ENCODE results near the gene FNDC8. TPM values are rescaled to one million over a fixed set of nuclear protein-coding genes. Genes with fewer than 3 reads are reported as not detected.

Gene FNDC8
- not detected in 2 replicates for total RNA-seq (2014; rRNA removed)
- not detected for Bru-seq, nascent RNA
- BruChase-seq, experiment 1, labeled RNA remaining after a 6-hour chase: not detected
- not detected for BruChase-seq, experiment 2, labeled RNA remaining after a 2-hour chase
- long read RNA-seq: 0 reads

- peaks cover 13% of the 10 kb centered on the region for H3K4me1 ChIP-seq (ENCODE audit: insufficient read depth, low read length)
- H3K36me3 ChIP-seq (ENCODE audit: low read depth, low read length): no peaks in the 10 kb centered on the region
- ChIA-PET CTCF (interaction anchor here (0.5 kb wide), 1 partner anchor 128 kb away, joined by 3 read pairs; no protein-coding TSS in a partner anchor), POLR2A (ENCODE audit: unreplicated experiment) (no interaction called here)
- no peak within 1 kb of the TSS for H3K4me3 ChIP-seq (ENCODE audit: low read length)
- no TSS peak for BruUV-seq (replicated peaks)
- H3K4me2 ChIP-seq (ENCODE audit: low read length): no peak within 1 kb of the TSS
- H3K9me2 ChIP-seq (replicated peaks; ENCODE audit: low read length): no peaks in the 10 kb centered on the region
- ATAC-seq: no peak
- H2AFZ ChIP-seq (ENCODE audit: low read length): no peak within 1 kb of the TSS
- H3F3A ChIP-seq (ENCODE audit: low read length, unreplicated experiment): no peaks in the 10 kb centered on the region
- no peaks in the 10 kb centered on the region for H4K20me1 ChIP-seq (ENCODE audit: low read length)
- no peak within 1 kb of the TSS for H3K9ac ChIP-seq (ENCODE audit: low read length)
- no peaks in the 10 kb centered on the region for H3K9me3 ChIP-seq (ENCODE audit: low read length)
- no peak for DNase-seq
- TF ChIP-seq CTCF (conservative IDR thresholded peaks at IDR 0.05; ENCODE audit: low read depth, low read length) (no peak), EZH2phosphoT487 (IDR thresholded peaks at IDR 0.05; ENCODE audit: borderline replicate concordance, low read length) (no peak), EZH2 (IDR thresholded peaks at IDR 0.05; ENCODE audit: low read length, unreplicated experiment) (no peak)
- H3K27me3 ChIP-seq (ENCODE audit: low read length): no peaks in the 10 kb centered on the region
- intact Hi-C loops (cut with micrococcal nuclease): no loop called here
- peaks cover 28% of the 10 kb centered on the region for H3K79me2 ChIP-seq (ENCODE audit: low read length)
- H3K27ac ChIP-seq (ENCODE audit: low read length): no peak within 1 kb of the TSS
Measured at GRCh38 chr17:35121315-35121714, at the start of gene FNDC8. Gene FNDC8, plus strand, starts transcription at chr17:35121615. Its CDS starts 79 bp downstream, at chr17:35121694.

- no peak for DNase-seq
- peaks cover 17% of the 10 kb centered on the region for H3K36me3 ChIP-seq (ENCODE audit: low read depth, low read length)
- H3K27ac ChIP-seq (ENCODE audit: low read length): peak overlapping the region; percentile 77
- no peak for TF ChIP-seq EZH2 (IDR thresholded peaks at IDR 0.05; ENCODE audit: low read length, unreplicated experiment)
- TF ChIP-seq CTCF (conservative IDR thresholded peaks at IDR 0.05; ENCODE audit: low read depth, low read length): no peak
- TF ChIP-seq EZH2phosphoT487 (IDR thresholded peaks at IDR 0.05; ENCODE audit: borderline replicate concordance, low read length): no peak
- H4K20me1 ChIP-seq (ENCODE audit: low read length): no peaks in the 10 kb centered on the region
- H3K4me2 ChIP-seq (ENCODE audit: low read length): no peak overlapping the region
- no peak for ATAC-seq
- H3K4me3 ChIP-seq (ENCODE audit: low read length): no peak overlapping the region
- H3K9me2 ChIP-seq (replicated peaks; ENCODE audit: low read length): no peaks in the 10 kb centered on the region
- H3K9me3 ChIP-seq (ENCODE audit: low read length): no peaks in the 10 kb centered on the region
- H3K79me2 ChIP-seq (ENCODE audit: low read length): peaks cover 98% of the 10 kb centered on the region
- no peaks in the 10 kb centered on the region for H3F3A ChIP-seq (ENCODE audit: low read length, unreplicated experiment)
- BruUV-seq (replicated peaks): no TSS peak
- H2AFZ ChIP-seq (ENCODE audit: low read length): no peak overlapping the region
- ChIA-PET POLR2A (ENCODE audit: unreplicated experiment) (no interaction called here), CTCF (no interaction called here)
- no peaks in the 10 kb centered on the region for H3K27me3 ChIP-seq (ENCODE audit: low read length)
- intact Hi-C loops (cut with micrococcal nuclease): no loop called here
- H3K9ac ChIP-seq (ENCODE audit: low read length): 0 out of 2 replicates have a peak overlapping the region, but pooled peaks have one; percentile 4
- peaks cover 35% of the 10 kb centered on the region for H3K4me1 ChIP-seq (ENCODE audit: insufficient read depth, low read length)
Measured at GRCh38 chr17:35073183-35073790, 48.1 kb upstream of the FNDC8 start.

- H2AFZ ChIP-seq (ENCODE audit: low read length): no peak overlapping the region
- H3K79me2 ChIP-seq (ENCODE audit: low read length): peaks cover 98% of the 10 kb centered on the region
- no peak overlapping the region for H3K4me3 ChIP-seq (ENCODE audit: low read length)
- H3K4me1 ChIP-seq (ENCODE audit: insufficient read depth, low read length): peaks cover 43% of the 10 kb centered on the region
- POLR2A ChIA-PET (ENCODE audit: unreplicated experiment): no interaction called here
- peak overlapping the region; percentile 77 for H3K27ac ChIP-seq (ENCODE audit: low read length)
- ATAC-seq (no peak), DNase-seq (peak; percentile 41)
- TF ChIP-seq EZH2 (IDR thresholded peaks at IDR 0.05; ENCODE audit: low read length, unreplicated experiment) (no peak), EZH2phosphoT487 (IDR thresholded peaks at IDR 0.05; ENCODE audit: borderline replicate concordance, low read length) (no peak), CTCF (conservative IDR thresholded peaks at IDR 0.05; ENCODE audit: low read depth, low read length) (no peak)
- no peaks in the 10 kb centered on the region for H3K9me3 ChIP-seq (ENCODE audit: low read length)
- no peaks in the 10 kb centered on the region for H3K9me2 ChIP-seq (replicated peaks; ENCODE audit: low read length)
- peak overlapping the region; percentile 26; the same call in 1 of the 2 replicates for H3K4me2 ChIP-seq (ENCODE audit: low read length)
- 0 out of 2 replicates have a peak overlapping the region, but pooled peaks have one; percentile 4 for H3K9ac ChIP-seq (ENCODE audit: low read length)
- BruUV-seq (replicated peaks): no TSS peak
- intact Hi-C loops (cut with micrococcal nuclease): no loop called here
- no peaks in the 10 kb centered on the region for H3K27me3 ChIP-seq (ENCODE audit: low read length)
- no peaks in the 10 kb centered on the region for H3F3A ChIP-seq (ENCODE audit: low read length, unreplicated experiment)
- H3K36me3 ChIP-seq (ENCODE audit: low read depth, low read length): peaks cover 10% of the 10 kb centered on the region
- CTCF ChIA-PET: no interaction called here
- no peaks in the 10 kb centered on the region for H4K20me1 ChIP-seq (ENCODE audit: low read length)
Measured at GRCh38 chr17:35073991-35074627, 47.3 kb upstream of the FNDC8 start.

Data from PC-3 (cell line).